HG03378 (cell line): ENCODE results near the gene SEPTIN5.
"Not testable (repeated sequence)": the region's sequence is repeated elsewhere in the genome, so short reads cannot be mapped to it uniquely, and the experiment has no call there.

Source experiments
- ATAC-seq: cut with Tn5 transposase; IDR thresholded peaks from one replicate; pipeline ENCODE4 v1.9.1; 2021; ENCODE audit warnings: mild to moderate bottlenecking, moderate library complexity; ENCODE audit not compliant: unreplicated experiment

The SEPTIN5 gene

DNA sequence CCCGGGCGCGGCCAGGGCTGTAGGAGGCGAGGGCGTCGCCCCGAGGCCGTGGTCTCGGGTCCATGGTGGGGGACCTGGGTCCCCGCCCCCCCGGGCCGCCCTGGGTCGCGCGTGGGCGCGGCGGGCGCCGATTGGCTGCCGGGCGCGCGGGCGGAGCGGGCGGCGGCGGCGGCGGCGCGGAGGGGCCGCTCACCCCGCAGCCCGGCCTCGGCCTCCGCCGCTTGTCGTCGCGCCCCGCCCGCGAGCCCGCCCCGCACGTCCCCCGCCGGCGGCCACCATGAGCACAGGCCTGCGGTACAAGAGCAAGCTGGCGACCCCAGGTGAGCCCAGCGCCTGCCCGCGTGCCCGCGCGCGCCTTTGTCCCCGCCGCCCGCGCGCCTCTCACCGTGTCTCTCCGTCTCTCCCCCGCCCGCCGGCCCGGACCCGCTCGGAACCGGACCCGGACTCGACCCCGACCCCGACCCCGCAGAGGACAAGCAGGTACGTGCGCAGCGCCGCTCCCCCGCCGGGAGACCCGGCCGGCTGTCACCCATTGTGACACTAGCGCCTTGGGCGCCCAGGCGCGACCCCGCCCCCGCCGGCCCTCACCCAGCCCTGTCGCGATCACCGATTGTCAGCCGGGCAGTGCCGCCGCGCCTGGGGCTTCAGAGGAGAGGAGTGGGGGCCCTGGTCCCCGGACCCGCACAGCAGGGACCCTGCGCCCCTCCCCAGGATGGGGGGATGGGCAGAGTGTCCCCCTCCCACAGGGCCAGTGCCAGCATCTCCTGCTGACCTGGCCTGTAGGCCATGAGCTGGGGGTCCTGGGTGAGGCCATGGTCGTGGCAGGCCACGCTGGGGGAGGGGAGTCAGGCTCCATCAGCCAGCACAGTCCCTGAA is at the start of gene SEPTIN5:
TSS of gene SEPTIN5 (plus strand) at position 192 of the 876 bp plus-strand sequence. CDS start at position 278, 86 bp downstream.
- no peak for ATAC-seq

DNA sequence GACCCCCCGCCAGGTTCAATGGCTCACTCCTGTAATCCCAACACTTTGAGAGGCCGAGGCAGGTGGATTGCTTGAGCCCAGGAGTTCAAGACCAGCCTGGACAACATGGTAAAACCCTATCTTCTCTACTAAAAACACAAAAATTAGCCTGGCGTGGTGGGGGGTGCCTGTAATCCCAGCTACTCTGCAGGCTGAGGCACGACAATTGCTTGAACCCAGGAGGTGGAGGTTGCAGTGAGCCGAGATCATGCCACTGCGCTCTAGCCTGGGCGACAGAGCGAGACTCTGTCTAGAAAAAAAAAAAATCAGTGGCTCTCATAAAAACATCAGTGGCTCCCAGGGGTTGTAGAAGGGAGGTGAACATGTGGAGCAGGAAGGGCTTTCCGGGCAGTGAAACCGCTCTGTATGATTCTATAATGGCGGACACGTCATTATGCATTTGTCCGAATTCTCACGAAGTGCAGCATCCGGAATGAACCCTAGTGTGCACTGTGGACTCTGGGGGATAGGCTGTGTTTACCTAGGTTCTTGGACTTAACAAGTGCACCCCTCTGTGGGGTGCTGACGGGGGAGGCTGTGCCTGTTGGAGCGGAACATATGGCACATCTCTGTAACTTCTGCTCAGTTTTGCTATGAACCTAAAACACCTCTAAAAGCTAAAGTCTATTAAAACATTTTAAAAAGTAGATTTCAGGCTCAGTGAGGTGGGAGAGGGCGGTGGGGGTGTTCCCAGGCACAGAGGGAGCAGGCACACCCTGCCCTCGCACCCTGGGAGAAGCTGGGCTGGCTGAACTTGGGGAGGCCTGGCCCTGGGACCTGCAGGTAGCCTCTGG is 49.1 kb upstream of the SEPTIN5 start:
- no peak for ATAC-seq

DNA sequence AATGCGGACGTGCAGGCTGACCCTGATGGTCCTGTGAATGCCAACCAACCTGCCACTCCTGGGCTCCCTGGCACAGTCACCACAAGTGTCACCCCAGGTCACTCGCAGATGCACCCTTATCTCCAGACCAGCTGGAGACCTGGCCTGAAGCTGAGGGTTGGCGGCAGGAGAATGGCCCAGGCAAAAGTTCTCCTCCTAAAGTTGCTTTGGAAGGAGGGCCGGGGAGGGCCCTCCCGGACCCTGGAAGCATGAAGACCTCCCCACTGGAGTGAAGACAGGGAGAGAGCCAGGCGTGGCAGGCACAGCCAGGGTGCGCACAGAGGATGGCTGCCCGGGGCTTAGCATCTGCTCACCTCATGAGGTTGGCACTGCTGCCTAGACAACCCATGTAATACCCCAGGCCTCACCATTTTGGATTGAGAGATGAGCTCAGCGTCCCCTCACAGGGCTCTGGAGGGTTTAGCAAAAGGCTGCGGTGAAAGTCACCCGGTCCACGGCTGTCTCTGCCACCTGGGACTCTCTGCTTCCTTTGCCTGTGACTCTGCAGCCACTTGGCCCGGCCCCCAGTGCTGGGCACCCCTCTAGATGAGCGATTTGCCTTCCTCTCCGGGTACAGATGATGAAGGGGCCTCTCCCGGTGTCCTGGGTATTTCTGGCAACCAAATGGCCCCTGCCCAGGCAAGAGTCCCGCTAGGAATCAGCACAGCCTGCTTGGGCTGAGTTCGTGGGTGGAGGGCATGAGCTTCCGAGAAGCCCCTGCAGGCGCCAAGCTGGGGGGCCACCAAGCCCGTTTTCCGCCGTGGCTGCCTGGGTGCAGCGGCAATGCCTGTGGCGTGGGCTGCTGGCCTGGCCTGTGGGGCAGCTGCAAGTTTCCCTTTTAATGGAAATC is 48.3 kb upstream of the SEPTIN5 start:
- ATAC-seq = no peak

GRCh38 chr22:19666673-19667593 is 47.4 kb upstream of the SEPTIN5 start:
- ATAC-seq = no peak

DNA sequence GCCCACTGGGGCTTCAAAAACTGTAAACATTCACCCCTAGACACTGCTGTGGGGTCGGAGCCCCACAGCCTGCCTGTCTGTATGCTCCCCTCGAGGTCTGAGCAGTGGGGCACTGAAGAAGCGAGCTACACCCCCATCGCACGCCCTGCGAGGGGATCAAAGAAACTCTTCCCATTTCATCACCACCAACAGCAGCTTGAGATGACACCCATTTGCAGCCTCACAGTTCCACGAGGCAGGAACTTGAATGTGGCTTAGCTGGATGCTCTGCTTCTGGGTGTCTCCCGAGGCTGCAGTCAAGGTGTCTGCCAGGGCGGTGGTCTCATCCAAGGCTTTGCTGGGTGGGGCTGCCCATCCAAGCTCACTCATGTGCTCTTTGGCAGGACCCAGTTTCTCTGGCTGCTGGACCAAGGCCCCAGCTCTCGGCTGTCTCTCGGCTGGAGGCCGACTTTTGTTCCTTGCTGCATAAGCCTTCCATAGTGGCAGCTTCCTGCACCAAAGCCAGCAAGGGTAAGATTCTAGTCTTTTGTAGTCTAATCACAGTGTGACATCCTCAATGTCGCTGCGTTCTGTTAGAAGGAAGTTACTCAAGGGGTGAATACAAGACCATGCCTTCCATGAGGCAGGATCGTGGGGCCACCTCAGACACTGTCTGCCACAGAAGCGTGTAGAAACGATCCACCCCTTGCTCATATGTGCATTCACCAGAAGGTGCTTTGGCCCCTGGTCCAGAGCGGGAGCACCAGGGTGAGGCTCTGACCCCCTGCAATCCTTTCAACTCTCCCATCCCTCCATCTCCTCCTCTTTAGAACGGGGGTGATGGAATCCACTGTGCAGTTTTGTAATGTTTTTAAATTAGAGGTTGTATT is 46.2 kb upstream of the SEPTIN5 start:
- no peak for ATAC-seq

DNA sequence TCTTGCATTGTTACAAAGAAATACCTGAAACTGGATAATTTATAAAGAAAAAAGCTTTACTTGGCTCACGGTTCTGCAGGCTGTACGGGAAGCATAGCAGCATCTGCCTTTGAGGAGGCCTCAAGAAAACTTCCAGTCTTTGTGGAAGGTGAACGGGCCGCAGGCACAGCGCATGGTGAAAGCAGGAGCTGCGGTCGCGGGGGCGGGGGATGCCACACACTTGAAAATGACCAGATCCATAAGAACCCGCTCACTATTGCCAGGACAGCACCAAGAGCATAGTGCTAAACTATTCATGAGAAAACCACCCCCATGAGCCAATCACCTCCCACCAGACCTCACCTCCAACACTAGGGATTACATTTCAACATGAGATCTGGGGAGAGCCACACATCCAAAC is 45.6 kb upstream of the SEPTIN5 start:
- no peak for ATAC-seq

GRCh38 chr22:19669570-19669969 is 44.7 kb upstream of the SEPTIN5 start:
- no peak for ATAC-seq

GRCh38 chr22:19671316-19671715 is 43.0 kb upstream of the SEPTIN5 start:
- no peak for ATAC-seq

DNA sequence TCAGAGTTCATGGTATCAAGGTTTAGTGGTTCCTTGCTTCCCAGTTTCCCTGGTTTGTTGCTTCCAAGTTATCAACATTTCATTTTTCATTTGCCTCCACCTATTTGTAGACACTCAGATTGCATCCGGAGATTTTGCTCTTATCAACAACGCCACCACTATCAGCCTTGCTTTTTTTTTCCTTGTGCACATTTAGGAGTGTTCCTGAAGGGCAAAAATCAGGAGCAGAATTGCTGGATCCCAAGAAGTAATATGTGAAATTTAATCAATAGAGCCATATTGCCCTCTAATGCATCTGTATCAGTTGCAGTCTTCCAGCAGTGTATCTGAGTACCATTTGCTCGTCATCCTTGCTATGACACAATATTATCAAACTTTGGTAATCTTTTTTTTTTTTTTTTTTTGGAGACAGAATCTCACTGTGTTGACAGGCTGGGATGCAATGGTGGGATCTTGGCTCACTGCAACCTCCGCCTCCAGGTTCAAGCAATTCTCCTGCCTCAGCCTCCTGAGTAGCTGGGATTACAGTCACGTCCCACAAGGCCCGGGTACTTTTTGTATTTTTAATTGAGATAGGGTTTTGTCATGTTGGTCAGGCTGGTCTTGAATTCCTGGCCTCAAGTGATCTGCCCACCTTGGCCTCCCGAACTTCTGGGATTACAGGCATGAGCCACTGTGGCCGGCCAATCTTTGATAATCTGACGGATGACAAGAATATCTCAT is 42.1 kb upstream of the SEPTIN5 start:
- no peak for ATAC-seq

GRCh38 chr22:19673660-19674059 is 40.6 kb upstream of the SEPTIN5 start:
- ATAC-seq = no peak

DNA sequence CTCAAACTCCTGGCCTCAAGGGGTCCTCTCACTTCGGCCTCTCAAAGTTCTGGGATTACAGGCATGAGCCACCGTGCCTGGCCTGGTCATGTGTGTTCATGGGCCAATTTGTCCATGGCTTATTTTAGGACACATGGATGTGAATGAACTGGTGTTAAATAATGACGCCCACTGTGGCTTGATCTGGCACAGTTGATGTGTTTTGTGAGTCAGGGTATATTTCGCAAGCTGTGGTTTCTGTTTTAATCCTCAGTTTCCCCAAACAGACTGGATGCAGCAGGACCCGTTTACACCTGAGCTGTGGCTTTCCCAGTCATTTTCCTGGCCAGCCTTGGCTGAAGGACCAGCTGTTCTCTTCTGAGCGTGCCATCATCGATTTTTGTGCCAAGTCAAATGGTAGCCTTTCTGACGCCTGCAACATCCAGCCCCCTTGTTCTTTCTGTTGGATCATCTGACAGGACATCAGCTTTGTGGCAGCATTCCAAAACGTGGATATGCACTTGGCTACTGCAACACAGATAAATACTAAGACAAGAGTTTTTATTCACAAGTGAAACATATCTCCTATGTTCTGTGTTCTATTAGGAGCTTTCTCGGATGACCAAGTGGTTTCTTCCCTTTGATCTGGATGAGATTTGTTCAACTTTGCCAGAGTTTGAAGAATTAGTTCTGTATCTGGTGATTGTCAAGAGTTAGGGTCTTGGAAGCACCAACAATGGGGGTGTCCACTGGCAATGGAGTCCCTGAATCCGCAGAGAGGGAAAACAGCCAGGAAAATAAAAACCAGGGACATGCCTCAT is 40.0 kb upstream of the SEPTIN5 start:
- no peak for ATAC-seq

- no peak for ATAC-seq
Observed at GRCh38 chr22:19674929-19675253, 39.4 kb upstream of the SEPTIN5 start.

- no peak for ATAC-seq
Observed at GRCh38 chr22:19675428-19675827, 38.9 kb upstream of the SEPTIN5 start.

DNA sequence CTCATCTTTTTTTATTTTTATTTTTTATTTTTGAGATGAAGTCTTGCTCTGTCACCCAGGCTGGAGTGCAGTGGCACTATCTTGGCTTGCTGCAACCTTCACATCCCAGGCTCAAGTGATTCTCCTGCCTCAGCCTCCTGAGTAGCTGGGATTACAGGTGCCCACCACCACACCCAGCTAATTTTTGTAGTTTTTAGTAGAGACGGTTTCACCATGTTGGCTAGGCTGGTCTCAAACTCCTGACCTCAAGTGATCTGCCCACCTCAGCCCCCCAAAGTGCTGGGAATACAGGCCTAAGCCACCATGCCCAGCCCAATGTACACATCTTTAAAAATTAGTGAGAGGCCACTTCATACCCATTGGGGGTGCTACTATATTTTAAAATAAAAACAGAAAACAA is 37.9 kb upstream of the SEPTIN5 start:
- ATAC-seq = not testable (repeated sequence)

DNA sequence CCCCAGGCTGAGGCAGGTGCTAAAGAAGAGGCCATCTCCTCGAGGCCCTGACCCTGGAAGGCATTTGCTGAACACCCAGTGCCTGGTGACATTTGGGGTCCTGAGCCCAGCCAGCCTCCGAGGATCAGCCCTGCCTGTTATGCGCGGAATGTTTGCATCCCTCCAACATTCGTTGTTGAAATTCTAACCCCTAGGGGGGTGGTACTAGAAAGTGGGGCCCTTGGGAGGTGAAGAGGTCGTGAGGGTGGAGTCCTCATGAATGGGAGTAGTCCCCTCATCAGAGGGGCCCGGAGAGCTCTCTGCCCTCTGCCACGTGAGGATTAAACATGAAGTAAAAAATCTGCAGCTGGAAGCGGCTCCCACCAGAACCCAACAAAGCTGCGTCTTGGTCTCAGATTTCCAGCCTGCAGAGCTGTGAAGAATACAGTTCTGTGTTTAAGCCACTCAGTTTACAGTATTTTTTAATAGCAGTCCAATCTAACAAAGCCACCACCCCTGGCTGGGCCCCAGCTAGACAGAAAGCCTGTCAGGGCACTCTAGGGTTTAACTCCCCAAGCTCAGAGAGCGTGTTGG is 35.3 kb upstream of the SEPTIN5 start:
- ATAC-seq = no peak

- ATAC-seq = no peak
Observed at GRCh38 chr22:19679522-19680101, 34.7 kb upstream of the SEPTIN5 start.
